ENCODE data around the gene TCP11.

DNA sequence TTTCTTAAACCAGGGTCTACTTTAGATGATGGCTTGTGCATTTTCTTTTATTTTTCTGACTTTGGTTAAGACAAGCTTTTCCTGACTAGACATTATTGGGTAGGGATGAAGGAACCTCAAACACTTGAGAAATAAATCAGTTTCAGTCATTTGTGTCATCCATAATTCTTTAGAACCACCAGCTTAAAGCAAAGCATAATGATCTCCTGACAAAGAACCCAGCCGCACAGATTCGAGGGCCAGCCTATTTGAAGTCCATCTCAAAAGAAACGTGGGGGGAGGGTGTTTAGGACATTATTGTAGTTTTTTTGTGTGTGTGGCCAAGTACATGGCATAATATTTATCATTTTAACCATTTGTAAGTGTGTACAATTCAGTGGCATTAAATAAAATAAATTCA lies 6.3 kb upstream of the TCP11 start:
- TF ChIP-seq, protein P1, sequence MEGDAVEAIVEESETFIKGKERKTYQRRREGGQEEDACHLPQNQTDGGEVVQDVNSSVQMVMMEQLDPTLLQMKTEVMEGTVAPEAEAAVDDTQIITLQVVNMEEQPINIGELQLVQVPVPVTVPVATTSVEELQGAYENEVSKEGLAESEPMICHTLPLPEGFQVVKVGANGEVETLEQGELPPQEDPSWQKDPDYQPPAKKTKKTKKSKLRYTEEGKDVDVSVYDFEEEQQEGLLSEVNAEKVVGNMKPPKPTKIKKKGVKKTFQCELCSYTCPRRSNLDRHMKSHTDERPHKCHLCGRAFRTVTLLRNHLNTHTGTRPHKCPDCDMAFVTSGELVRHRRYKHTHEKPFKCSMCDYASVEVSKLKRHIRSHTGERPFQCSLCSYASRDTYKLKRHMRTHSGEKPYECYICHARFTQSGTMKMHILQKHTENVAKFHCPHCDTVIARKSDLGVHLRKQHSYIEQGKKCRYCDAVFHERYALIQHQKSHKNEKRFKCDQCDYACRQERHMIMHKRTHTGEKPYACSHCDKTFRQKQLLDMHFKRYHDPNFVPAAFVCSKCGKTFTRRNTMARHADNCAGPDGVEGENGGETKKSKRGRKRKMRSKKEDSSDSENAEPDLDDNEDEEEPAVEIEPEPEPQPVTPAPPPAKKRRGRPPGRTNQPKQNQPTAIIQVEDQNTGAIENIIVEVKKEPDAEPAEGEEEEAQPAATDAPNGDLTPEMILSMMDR (IDR thresholded peaks at IDR 0.05) = no peak
- TF ChIP-seq POLR2A (IDR thresholded peaks at IDR 0.05) = no peak
